Stimulated activated CD4-positive, alpha-beta T cell treated with anti-CD3 and anti-CD28 coated beads, TNF-alpha, amount 100 ng/mL, for 24 hours (primary cell): ENCODE results near the gene MKRN3.
"Not testable (repeated sequence)": the region's sequence is repeated elsewhere in the genome, so short reads cannot be mapped to it uniquely, and the experiment has no call there.

Source experiments
- DNase-seq, 3 experiments: peaks; one replicate each; pipeline ENCODE4 v3.0.0-alpha.2; 2020; ENCODE audit warnings: low read depth in 3 of 3

The MKRN3 gene

DNA sequence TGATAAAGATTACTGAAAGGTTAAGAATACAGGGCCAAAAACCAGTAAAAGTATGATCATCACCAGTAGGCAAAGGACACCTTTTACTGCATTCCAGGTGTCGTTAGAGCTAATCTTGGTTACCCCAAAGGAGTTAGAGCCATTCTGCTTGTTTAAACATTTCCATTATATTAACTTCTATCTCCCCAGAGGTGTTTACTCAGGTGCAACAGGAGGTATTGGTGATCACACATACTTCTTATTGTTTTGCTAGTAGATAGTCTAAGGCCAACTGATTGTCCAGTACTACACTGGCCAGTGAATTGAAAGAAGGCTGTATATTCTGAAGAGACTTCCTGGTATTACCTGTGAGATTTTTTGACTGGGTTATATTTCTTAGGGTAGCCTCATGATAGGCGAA is 22.8 kb downstream of the MKRN3 start:
- no peak for DNase-seq

DNA sequence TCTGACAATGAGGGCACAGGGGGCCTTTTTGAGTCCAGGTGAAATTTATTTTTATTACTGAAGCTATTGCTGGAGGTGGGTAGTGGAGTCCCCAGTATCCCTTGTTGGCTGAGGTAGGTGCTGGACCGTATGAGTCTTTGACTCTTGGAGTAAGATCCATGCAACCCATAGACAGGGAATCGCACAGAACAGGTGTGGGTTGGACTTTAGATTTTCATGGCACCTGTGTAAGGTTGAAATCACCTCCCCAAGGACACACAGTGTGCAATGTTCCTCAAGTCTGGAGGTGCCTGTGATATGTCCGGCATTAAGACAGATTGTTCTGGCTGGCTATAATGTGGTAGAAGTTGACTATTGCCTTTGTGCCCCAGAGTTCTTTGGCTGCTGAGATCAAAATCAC is 23.5 kb downstream of the MKRN3 start:
- no peak for DNase-seq

DNA sequence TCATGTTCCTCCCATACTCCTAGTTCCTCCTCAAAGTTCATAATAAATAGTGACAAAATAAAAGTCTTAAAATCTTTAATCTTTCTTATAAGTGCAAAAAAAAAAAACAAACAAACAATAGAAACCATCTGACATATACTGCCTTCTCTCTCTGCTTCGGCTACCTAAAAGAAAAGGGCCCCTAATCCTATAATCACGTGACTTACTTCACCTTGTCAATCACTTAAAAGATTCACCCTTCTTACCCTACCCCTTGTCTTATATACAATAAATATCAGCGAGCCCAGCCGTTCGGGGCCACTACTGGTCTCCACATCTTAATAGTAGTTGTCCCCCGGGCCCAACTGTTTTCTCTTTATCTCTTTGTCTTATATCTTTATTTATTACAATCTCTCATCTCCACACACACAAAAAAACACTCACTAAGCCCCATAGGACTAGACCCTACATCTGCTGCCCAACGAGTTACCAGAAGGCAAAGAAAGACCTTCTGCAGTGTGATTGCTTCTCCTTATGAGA is 28.8 kb downstream of the MKRN3 start:
- DNase-seq, result no peak

DNA sequence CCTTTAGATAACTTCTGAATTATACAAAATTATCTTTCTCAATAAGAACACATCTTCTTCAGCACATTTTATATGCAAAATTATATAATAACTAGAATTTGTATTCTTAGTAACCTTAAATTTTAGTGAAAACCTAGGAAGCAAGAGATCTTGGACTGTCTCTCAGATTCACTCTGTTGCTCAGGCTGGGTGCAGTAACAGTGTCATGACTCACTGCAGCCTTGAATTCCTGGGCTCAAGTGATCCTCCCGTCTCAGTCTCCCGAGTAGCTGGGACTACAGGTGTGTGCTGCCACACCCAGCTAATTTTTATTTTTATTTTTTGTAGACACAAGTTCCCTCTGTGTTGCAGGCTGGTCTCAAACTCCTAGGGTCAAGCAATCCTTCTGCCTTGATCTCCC is 29.9 kb downstream of the MKRN3 start:
- DNase-seq, result no peak

DNA sequence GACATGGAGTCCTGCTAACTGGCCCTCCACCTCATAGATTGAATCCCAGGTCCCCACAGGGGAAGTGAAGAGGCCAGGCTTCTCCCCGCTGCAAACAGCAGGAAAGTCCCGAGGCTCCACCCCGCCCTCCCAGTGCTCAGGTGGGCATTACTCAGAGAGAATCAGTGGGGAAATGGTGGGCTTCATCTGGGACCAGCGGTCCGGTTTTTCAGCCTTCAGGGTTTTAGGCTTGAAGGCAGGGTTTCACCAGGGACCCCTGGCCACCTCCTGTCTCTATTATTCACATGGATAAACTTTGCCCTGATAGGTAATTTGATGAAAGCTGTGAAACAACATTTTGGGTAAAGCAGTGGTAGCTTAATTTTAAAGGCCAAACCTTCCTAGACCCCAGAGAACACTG is 31.3 kb downstream of the MKRN3 start:
- DNase-seq, result no peak

DNA sequence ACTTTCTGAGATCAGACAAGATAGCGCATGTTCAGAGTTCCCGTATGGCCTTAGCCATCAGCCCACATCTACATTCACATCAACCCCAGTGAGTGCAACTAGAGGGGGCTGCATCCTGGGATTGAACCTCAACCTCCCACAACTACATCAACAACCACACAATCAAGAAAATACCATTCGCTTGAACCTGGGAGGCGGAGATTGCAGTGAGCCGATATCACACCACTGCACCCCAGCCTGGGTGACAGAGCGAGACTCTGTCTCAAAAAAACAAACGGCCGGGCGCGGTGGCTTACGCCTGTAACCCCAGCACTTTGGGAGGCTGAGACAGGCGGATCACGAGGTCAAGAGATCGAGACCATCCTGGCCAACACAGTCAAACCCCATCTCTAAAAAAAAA is 31.8 kb downstream of the MKRN3 start:
- DNase-seq, result not testable (repeated sequence)

DNA sequence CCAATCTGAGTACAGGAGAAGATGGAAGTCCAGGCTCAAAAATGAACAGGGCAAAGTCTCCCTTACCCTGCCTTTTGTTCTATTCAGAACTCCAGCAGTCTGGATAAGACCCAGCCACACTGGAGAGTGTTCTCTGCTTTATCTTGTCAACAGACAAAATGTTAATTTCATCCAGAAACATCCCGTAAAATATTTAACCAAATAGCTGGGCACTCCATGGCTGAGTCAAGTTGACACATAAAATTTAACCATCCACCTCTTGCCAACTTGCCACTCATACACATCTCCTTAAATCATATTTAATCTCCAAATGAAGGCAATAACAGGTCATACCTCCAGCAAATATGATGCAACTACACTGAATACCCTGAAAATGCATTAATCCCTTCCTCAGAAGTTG is 33.6 kb downstream of the MKRN3 start:
- DNase-seq, result no peak

DNA sequence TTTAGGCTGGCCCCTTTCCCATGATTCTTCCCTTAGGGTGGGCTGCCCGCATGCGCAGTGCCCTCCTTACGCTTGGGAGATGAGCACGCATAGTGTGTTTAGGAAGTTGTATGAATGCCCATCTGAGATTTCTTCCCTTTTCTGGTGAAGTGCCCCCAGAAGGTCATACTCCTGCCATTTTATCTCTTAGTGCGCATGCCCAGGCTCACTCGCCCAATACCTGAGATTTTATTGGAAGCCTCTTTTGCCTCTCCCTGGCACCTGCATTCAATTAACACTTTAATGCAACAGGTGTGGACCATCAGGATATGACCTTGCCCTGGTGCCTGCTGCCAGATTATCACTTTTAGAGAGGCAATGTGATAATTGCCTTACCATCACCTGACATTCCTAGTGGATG is 36.6 kb downstream of the MKRN3 start:
- DNase-seq, result no peak

DNA sequence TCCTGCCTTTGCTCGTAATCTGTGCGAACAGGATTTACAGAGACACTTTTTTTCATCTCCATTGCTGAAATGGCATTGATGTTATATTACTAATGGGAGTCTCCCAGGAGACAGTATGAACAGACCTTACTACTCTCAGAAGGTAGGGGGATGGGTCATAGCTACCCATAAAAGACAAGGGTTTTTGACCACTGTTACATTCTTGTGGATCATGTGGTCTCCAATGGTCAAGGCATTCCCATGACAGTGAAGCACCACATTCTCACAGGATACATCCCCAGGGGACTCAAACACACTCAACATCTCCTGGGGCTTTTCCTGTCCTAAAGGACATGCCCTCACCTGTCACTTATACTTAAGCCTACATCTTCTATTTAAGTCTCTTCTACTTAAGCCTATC is 40.8 kb downstream of the MKRN3 start:
- no peak for DNase-seq

DNA sequence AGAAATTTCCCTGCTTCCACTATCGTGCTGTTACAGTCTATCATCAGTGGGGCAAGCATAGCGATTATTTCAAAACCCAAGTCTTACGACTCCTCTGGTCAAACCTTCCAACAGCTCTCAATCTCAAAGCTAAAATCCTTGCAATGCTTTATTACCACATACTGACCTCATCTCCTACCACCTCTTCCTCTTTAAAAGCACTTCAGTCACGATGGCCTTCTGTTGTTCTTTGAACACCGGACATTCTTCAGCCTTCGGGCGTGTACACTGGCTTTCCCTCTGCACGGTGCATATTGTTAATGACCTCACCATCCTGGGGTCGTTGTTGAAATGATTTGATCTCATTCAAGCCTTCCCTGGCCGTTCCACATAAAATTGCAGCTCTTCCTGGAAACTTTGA is 51.1 kb downstream of the MKRN3 start:
- no peak for DNase-seq
